Effector memory CD4-positive, alpha-beta T cell (primary cell): ENCODE data around the gene FZD2.
"Not testable (repeated sequence)": the region's sequence is repeated elsewhere in the genome, so short reads cannot be mapped to it uniquely, and the experiment has no call there.

Source experiments
- DNase-seq, 3 donors: peaks; one replicate each; pipeline ENCODE4 v3.0.0-alpha.2; 2020
- H3K27ac ChIP-seq: 2 replicates; pipeline ENCODE4 v1.7.0; 2013; ENCODE audit warnings: mild to moderate bottlenecking, low read length, moderate library complexity; ENCODE audit not compliant: insufficient read depth, poor library complexity, severe bottlenecking
- H3K27me3 ChIP-seq: replicated peaks from 2 replicates; pipeline ENCODE4 v1.7.0; 2013; ENCODE audit warnings: mild to moderate bottlenecking, low read length; ENCODE audit not compliant: insufficient read depth, control insufficient read depth, poor library complexity, severe bottlenecking
- H3K36me3 ChIP-seq: 2 replicates; pipeline ENCODE4 v1.7.0; 2013; ENCODE audit warnings: mild to moderate bottlenecking, low read length, moderate library complexity; ENCODE audit not compliant: control insufficient read depth, insufficient read depth
- H3K4me1 ChIP-seq: 2 replicates; pipeline ENCODE4 v1.7.0; 2013; ENCODE audit warnings: low read length, mild to moderate bottlenecking; ENCODE audit not compliant: control insufficient read depth, insufficient read depth, poor library complexity, severe bottlenecking
- H3K4me3 ChIP-seq: 2 replicates; pipeline ENCODE4 v1.7.0; 2013; ENCODE audit warnings: low read length, low read depth, mild to moderate bottlenecking; ENCODE audit not compliant: insufficient read depth, poor library complexity, severe bottlenecking
- H3K9me3 ChIP-seq: 2 replicates; pipeline ENCODE4 v1.7.0; 2013; ENCODE audit warnings: mild to moderate bottlenecking, low read length, moderate library complexity; ENCODE audit not compliant: control insufficient read depth

FZD2 gene

GRCh38 chr17:44533533-44534246, 23.6 kb upstream of the FZD2 start:
- Histone ChIP-seq H3K27ac (no peak overlapping the region), H3K9me3 (no peaks in the 10 kb centered on the region), H3K36me3 (no peaks in the 10 kb centered on the region), H3K4me3 (no peak overlapping the region), H3K27me3 (no peaks in the 10 kb centered on the region), H3K4me1 (peaks cover 6% of the 10 kb centered on the region)
- peak; percentile 58 to 70 (median 59) for DNase-seq

DNA sequence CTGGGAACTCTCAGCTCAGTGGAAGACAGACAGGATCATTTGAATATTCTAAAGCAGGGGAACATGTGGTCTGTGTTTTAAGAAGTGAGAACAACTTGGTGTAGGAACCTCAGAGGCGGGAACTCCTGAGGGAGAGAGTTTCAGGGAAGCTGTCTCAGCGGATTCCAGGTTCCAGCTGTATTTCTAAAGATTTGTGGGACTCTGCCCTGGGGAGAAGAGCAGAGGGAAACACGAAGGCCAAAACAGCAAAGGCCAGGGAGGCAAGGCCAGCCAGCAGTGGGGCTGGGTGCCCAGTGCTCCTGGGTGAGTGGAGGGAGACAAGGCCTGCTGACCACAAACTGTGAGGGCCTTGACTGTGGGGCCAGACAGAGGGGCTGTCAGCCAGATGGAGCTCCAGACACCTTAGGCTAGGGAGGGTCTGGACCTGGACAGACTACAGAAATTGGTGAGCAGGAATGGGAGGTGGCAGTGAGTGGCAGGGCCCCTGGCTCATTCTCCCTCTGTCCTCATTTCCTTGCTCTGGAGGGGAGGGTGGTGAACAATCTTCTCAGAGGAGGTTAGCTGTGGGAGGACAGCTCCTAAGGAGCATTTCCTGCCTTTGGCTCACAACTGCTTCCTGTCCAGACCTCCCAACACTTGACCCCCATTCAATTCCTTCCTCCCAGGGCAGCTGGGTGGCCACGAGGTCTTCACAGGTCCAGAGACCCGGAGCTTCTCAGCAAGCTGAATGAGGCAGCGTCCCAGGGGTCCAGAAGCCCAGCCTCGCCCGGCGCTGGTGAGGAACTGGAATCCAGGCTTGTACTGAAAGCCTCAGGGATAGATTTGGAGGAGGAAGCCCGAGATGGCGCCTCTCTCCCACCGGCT, 21.0 kb upstream of the FZD2 start:
- Histone ChIP-seq H3K27me3 (no peaks in the 10 kb centered on the region), H3K27ac (no peak overlapping the region)
- DNase-seq = no peak

DNA sequence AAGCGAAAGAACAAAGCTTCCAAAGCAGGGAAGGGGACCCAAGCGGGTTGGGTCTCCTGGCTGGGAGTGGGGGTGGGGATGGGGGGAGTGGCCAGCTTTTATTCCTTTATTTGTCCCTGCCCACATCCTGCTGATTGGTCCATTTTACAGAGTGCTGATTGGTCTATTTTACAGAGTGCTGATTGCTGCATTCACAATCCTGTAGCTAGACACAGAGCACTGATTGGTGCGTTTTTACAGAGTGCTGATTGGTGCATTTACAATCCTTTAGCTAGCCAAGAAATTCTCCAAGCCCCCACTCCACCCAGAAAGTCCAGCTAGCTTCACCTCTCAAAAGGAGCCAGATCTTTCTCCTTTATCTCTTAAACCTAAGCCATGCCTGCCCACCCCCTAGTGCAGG, 19.4 kb upstream of the FZD2 start:
- not testable (repeated sequence) for H3K4me1 ChIP-seq, DNase-seq, H3K4me3 ChIP-seq, H3K9me3 ChIP-seq, H3K36me3 ChIP-seq, H3K27me3 ChIP-seq, H3K27ac ChIP-seq

More for the DNA sequence above, 21.0 kb upstream of the FZD2 start:
- peaks cover 6% of the 10 kb centered on the region for H3K4me1 ChIP-seq
- no peak overlapping the region for H3K4me3 ChIP-seq
- H3K9me3 ChIP-seq = no peaks in the 10 kb centered on the region
- H3K36me3 ChIP-seq = no peaks in the 10 kb centered on the region

- H3K9me3 ChIP-seq = no peaks in the 10 kb centered on the region
- H3K4me3 ChIP-seq = no peak overlapping the region
- H3K4me1 ChIP-seq = no peaks in the 10 kb centered on the region
- no peak for DNase-seq
- no peaks in the 10 kb centered on the region for H3K27me3 ChIP-seq
- H3K36me3 ChIP-seq = no peaks in the 10 kb centered on the region
- no peak overlapping the region for H3K27ac ChIP-seq
Measured at GRCh38 chr17:44539673-44540072, 17.6 kb upstream of the FZD2 start.

GRCh38 chr17:44540246-44541084, 16.8 kb upstream of the FZD2 start:
- H3K4me1 ChIP-seq = no peaks in the 10 kb centered on the region
- H3K36me3 ChIP-seq = no peaks in the 10 kb centered on the region
- no peak overlapping the region for H3K27ac ChIP-seq
- no peak for DNase-seq
- H3K9me3 ChIP-seq = no peaks in the 10 kb centered on the region
- no peak overlapping the region for H3K4me3 ChIP-seq
- no peaks in the 10 kb centered on the region for H3K27me3 ChIP-seq

DNA sequence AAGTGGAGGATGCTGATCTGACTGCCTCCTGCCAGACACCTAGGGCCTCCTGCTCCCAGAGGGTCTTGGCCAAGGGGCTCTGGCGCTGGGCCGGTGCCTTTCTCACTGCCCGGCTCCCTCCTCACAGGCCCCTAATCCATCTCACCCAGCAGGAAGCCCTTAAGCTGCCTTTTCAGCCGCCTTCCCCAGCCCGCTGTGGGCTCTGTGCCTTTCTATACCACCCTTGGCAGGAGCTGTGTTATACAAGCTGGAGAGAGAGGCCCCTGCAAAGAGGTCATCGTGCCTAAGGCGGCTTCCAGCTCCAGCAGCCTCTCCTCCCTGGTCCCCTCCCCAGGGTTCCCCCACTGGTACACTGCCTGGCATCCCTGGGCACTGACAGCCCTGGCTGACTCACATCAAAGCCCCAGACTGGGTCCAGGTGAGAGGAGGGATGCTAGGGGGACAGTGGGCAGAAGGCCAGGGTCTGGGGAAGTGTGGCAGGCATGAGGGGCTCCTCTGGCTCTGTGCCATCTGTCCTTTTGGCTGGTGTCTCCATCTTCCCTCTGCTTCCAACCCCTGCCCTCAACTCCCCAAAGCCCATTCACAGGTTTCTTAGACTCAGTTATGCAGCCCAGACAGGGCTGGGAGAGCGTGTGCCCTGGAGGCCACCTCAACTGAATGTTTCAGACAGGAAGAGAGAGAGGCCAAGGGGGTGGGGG, 15.3 kb upstream of the FZD2 start:
- no peak overlapping the region for H3K4me3 ChIP-seq
- no peaks in the 10 kb centered on the region for H3K4me1 ChIP-seq
- no peaks in the 10 kb centered on the region for H3K36me3 ChIP-seq
- no peaks in the 10 kb centered on the region for H3K9me3 ChIP-seq
- H3K27me3 ChIP-seq = no peaks in the 10 kb centered on the region
- H3K27ac ChIP-seq = no peak overlapping the region
- no peak for DNase-seq

DNA sequence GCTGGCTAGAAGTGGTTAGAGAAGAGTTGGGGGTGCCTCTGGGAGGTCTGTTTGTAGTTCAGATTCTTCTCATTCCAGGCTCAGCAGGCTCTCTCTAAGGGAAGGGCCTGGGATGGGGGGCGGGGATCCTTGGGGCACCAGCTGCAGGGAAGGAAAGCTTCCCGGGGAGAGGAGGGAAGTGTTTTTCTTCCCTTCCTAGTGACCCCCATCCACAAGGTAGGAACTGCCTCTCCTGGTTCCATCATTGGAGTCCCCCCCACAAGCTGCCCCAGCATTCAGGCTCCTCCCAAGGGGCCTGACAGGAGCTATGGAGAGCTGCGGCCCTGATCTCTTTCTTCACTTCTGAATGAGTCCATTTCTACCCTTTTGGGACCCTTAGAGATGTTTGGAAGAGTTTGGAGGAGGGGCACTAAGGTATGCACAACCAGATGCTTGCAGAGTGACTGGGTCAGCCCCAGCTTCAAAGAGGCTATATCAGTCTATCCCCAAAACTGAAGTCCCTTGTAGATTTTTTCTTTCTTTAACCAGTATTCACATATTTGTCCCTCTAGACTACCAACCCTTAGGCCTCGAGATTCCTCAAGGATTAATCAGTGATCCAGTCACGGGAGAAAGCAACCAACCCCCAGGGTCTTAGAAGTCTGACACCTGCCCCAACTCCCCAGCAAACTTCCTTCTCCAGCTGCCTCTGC, 13.9 kb upstream of the FZD2 start:
- Histone ChIP-seq H3K27ac (no peak overlapping the region), H3K4me1 (no peaks in the 10 kb centered on the region), H3K4me3 (no peak overlapping the region), H3K27me3 (no peaks in the 10 kb centered on the region), H3K9me3 (no peaks in the 10 kb centered on the region), H3K36me3 (no peaks in the 10 kb centered on the region)
- no peak for DNase-seq

DNA sequence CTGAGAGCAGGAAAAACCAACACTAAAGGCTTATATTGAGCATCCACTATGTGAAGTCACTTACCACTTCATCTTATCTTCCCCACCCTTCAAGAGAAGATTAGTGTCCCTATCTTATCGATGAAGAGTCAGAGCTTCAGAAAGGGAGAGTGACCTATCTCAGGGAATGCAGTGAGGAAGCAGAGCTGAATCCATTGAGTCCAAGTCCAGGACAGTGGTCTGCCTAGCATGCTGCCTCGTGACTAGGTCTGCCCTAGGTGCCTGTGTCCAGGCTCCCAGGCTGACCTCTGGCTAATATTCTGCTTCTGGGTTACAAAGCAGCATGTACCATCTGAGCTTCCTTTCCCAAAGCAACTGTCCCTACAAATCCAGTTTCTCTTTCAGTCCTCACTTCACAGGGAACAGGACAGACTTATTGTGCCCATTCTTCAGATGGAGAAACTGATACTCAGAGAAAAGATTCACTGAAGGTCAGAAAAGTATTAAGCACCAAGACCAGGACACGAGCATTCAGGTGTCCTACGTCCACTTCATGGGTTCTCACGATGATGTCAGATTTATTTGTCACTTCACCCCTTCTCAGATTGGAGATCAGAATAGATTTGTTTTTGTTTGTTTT, 13.3 kb upstream of the FZD2 start:
- Histone ChIP-seq H3K36me3 (no peaks in the 10 kb centered on the region), H3K27ac (no peak overlapping the region), H3K9me3 (no peaks in the 10 kb centered on the region), H3K4me3 (no peak overlapping the region), H3K4me1 (no peaks in the 10 kb centered on the region), H3K27me3 (no peaks in the 10 kb centered on the region)
- DNase-seq = no peak
